OCI-LY7 (cell line): ENCODE data around the gene NIPSNAP3A.

Experiments
- CTCF ChIP-seq: fragments of 200-600 bp; sonication (generic); conservative IDR thresholded peaks from 2 replicates; pipeline ENCODE4 v1.5.1; 2014; ENCODE audit warnings: mild to moderate bottlenecking, antibody characterized with exemption, low read length, moderate library complexity, mixed read lengths
- EZH2phosphoT487 ChIP-seq: fragments of 200-600 bp; sonication (generic); IDR thresholded peaks from 2 replicates; pipeline ENCODE4 v1.6.1; 2018; ENCODE audit warnings: low read depth, borderline replicate concordance, mild to moderate bottlenecking, mixed run types, antibody characterized with exemption, low read length, moderate library complexity, mixed read lengths

GRCh38 chr9:104769655-104770054 lies 22.2 kb downstream of the NIPSNAP3A start:
- TF ChIP-seq CTCF (no peak), EZH2phosphoT487 (no peak)
